NCI-H524 treated with DMSO at 0.1 percent for 48 hours (cell line): ENCODE data around the gene NSMCE4A.
"Not testable (repeated sequence)": the region's sequence is repeated elsewhere in the genome, so short reads cannot be mapped to it uniquely, and the experiment has no call there.

Experiments used
- DNase-seq: peaks from one replicate; lab custom pipeline; 2025; lab: John Stamatoyannopoulos, UW

Gene NSMCE4A, protein sequence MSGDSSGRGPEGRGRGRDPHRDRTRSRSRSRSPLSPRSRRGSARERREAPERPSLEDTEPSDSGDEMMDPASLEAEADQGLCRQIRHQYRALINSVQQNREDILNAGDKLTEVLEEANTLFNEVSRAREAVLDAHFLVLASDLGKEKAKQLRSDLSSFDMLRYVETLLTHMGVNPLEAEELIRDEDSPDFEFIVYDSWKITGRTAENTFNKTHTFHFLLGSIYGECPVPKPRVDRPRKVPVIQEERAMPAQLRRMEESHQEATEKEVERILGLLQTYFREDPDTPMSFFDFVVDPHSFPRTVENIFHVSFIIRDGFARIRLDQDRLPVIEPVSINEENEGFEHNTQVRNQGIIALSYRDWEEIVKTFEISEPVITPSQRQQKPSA

GRCh38 chr10:121974535-121975294 lies at the start of gene NSMCE4A:
Gene NSMCE4A (minus strand): TSS chr10:121975217. CDS start chr10:121975165, 52 bp downstream.
- DNase-seq = no peak

- not testable (repeated sequence) for DNase-seq
Observed at GRCh38 chr10:122023257-122023656, 48.2 kb upstream of the NSMCE4A start.

GRCh38 chr10:122022276-122022675 lies 47.3 kb upstream of the NSMCE4A start:
- no peak for DNase-seq

GRCh38 chr10:122021828-122022227 lies 46.8 kb upstream of the NSMCE4A start:
- DNase-seq = no peak

DNA sequence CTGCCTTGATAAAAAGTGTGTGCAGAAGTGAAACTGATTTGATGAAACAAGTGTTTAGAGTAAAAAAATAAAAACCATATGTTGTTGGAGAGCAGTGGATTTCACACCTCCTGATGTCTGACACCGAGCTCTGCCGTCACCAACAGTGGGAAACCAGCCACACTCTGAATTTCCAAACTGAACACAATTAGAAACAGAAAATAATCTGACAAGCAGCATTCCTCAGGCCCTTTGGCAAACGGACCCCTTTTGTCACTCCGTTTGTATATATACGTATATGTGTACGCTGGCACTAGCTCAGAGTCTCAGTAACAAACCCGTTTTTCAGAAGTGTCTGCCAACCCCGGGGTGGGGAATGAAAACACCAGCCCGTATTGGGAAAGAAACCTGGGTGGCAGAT lies 46.4 kb upstream of the NSMCE4A start:
- DNase-seq = no peak

GRCh38 chr10:122020226-122020625 lies 45.2 kb upstream of the NSMCE4A start:
- DNase-seq = no peak

GRCh38 chr10:122019414-122019975 lies 44.5 kb upstream of the NSMCE4A start:
- no peak for DNase-seq

GRCh38 chr10:122018951-122019413 lies 44.0 kb upstream of the NSMCE4A start:
- no peak for DNase-seq

GRCh38 chr10:122018491-122018890 lies 43.5 kb upstream of the NSMCE4A start:
- DNase-seq = no peak

DNA sequence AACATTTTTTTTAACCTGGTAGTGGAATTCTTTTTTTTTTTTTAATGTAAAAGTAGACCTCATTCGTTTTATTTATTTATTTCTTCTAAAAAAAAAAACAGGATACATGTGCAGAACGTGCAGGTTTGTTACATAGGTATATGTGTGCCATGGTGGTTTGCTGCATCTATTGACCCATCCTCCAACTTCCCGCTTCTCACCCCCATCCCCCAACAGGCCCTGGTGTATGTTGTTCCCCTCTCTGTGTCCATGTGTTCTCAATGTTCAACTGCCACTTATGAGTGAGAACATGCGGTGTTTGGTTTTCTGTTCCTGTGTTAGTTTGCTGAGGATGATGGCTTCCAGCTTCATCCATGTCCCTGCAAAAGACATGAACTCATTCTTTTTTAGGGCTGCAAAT lies 42.9 kb upstream of the NSMCE4A start:
- DNase-seq = not testable (repeated sequence)

- no peak for DNase-seq
Observed at GRCh38 chr10:122014652-122015248, 39.7 kb upstream of the NSMCE4A start.

DNA sequence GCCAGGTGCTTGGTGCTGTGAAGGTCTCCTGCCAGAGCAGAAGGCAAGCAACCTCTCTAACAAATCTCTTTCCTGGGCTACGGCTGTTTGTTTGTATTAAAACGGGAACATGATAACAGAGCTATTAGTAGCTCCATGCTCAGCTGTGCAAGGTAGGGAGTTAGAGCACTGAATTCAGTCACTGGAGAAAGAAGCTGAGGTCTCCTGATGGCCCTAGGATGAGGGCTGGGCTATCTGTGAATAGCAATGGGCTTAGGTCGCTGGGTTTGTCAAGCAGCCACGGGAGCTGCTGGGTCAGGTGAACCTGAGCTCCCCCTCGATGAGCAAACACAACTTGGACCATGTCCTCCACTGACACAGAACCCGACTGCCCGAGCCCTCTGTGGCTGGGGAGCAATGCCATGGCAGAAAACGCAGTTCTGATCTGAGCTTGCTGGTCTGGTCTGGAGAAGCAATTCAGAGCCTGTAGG lies 38.3 kb upstream of the NSMCE4A start:
- no peak for DNase-seq

DNA sequence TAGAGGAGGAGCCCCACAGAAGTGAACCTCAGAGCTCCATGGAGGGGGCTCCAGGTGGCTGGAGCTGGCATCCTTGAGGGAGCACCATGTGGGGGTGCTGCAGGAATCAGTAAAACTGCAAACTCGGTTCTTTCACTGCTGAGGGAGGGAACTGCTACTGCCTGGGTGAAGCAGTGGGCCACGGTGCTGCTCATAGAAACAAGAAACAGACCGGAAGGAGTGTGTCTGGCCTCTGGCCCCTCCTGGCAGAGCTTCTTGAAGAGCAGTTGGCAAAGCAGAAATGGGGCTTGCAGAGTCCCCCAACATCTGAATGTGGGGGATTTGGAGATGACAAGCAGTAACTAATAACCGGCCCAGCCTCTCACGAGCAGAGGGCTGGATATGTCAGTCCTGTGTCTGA lies 37.7 kb upstream of the NSMCE4A start:
- no peak for DNase-seq

DNA sequence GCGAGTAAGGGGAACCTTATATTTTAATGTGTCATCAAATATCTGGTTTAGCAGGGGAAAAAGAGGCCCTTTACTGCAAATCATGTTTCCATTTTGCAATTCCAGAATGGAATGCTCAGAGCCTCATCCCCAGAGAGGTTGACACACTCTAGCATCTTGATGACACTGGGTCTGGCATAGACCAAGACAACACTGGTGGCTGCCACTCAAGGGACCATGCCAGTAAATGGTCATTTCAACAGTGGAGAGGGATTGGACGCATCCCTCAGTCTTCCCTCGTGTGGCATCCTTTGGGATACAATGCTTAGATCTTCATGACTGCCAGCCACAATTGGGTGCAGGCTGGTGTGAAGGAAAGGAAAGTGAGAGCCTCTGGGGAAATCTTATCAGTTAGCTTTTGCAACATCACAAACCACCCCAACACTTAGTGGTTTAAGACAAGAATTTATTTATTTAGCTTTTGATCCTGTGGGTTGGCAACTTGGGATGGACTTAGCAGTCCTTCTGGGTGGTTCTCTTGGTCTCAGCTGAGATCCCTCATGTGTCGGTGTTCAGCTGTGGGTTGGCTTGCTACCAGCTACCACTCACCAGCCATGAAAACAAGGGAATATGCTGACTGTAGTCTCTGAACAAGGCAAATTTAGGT lies 35.5 kb upstream of the NSMCE4A start:
- no peak for DNase-seq

DNA sequence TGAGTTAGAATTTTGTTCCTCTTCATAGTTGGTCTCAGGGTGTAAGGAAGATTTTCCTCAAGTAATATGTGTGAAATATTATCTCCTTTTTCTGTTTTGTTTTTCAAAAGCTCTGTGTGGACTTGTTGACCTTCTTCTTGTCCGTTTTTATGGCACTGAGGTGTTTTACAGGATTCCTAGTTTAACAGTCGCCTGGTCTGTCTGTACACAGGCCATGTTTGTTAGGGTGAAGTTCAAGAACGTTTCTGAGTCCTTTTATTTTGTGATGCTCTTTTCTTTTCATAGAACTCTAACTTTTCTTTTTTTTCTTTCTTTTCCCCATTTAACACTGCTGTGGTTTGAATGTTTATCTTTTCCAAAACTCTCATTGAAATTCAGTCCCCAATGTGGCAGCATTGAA lies 32.4 kb upstream of the NSMCE4A start:
- DNase-seq = no peak

DNA sequence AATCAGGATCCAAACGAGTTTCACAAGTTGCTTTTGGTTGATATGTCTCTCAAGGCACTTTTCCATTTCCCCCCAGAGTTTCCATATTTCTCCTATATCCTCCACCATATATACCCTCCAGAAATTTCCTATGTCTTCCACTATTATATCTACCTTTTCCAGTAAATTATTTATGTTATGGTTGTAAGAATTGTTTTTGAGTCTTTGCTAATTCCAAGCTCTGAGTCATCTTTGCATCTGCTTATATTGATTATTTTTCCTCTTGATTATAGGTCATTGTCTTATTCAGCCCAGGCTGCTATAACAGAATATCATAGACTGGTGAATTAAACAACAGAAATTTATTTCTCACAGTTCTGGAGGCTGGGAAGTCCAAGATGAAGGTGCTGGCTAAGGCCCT lies 26.7 kb upstream of the NSMCE4A start:
- DNase-seq = no peak

GRCh38 chr10:121999301-121999700 lies 24.3 kb upstream of the NSMCE4A start:
- DNase-seq = no peak

GRCh38 chr10:121998462-121998861 lies 23.4 kb upstream of the NSMCE4A start:
- DNase-seq = no peak

DNA sequence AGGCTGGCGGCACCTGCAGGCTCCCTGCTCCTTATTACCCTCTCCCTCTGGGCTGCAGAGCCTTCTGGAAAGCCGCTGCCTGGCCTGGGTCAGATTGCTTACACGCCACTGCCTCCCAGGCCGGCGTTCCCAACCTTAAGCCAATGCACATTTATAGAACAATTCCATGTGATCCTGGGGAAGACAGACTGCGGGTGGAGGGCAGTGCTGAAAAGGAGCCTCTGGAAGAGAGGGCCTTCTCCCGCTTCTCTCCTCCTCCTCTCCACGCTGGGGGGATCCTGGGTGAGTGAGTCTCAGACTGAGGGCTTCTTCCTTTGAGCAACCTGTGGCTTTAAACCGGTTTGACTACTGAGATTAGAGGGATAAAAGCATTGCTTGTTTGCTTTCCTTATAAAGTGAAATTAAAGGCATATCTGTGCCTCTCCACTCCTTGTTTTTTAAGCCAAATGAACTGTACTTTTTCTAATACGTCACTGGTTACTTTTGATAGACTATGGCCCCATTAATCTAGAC lies 19.5 kb upstream of the NSMCE4A start:
- DNase-seq = no peak

- DNase-seq = not testable (repeated sequence)
Observed at GRCh38 chr10:121991727-121992126, 16.7 kb upstream of the NSMCE4A start.

GRCh38 chr10:121990015-121990677 lies 15.1 kb upstream of the NSMCE4A start:
- DNase-seq = no peak
